IPS-18c (cell line): Measurements from ENCODE around the gene TLCD3B.
"Not testable (repeated sequence)": the region's sequence is repeated elsewhere in the genome, so short reads cannot be mapped to it uniquely, and the experiment has no call there.

ENCODE experiments used
- H3K4me3 ChIP-seq: 2 replicates; pipeline ENCODE4 v1.7.0; 2013; ENCODE audit warnings: low read depth, mild to moderate bottlenecking, low read length, moderate library complexity; ENCODE audit not compliant: insufficient read depth
- H3K9me3 ChIP-seq: one replicate; pipeline ENCODE4 v1.6.1; 2013; ENCODE audit warnings: mild to moderate bottlenecking, low read length, moderate library complexity; ENCODE audit not compliant: control insufficient read depth, insufficient read depth

The TLCD3B gene

DNA sequence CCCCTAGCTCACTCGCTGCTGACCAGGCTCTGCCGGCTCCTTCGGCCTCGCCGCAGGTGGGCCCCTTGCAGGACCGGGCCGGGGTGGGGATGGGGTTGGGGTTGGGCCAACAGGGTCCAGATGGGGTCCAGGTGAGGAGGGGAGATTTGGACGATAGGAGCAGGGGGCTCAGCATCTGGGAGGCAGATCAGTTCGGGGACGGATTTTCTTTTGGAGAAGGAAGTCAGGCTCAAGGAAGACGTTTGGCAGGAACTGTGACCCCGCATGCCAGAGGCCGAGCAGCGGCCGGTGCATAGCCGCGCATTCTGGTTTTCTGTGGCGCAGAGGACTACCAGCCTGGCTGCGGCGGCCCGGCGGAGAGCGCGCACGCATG, 33.6 kb upstream of the TLCD3B start:
- Histone ChIP-seq H3K4me3 (peak overlapping the region; percentile 95), H3K9me3 (peaks cover 2% of the 10 kb centered on the region)

DNA sequence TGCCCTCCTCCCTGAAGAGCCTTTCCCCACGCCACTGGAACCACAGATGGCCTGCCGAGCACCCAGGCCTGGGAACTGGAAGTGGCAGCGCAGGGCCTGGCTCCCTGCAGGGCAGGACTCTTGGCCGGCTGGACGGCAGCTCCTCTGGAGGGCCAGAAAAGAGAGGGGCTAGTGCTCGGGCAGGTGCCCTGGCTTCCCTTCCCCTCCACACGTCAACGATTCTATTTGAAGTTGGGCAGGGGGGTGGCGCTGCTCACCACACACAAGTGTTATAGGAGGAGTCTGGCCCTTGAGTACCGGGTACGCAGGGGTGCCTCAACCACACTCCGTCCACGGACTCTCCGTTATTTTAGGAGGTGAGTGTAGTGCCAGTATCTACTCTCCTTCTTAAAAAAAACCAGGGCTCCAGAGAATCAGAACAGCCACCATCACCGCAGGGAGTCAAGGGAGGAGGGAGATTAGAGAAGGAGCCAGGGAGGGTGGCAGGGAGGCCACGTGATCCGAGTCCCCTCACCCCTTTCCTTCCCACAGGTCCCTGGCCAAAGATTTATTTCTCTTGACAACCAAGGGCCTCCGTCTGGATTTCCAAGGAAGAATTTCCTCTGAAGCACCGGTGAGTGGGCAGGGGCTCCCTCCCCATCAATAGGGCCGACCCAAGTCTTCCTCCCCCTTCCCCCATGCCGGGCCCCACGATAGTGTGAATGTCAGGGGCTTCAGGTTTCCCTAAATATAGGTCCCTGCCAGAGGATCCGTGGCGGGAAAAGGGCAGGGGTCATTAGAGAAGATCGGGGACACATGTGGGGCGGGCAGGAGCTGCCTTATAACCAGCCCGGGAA, 33.0 kb upstream of the TLCD3B start:
- Histone ChIP-seq H3K4me3 (peak overlapping the region; percentile 95), H3K9me3 (peaks cover 2% of the 10 kb centered on the region)

DNA sequence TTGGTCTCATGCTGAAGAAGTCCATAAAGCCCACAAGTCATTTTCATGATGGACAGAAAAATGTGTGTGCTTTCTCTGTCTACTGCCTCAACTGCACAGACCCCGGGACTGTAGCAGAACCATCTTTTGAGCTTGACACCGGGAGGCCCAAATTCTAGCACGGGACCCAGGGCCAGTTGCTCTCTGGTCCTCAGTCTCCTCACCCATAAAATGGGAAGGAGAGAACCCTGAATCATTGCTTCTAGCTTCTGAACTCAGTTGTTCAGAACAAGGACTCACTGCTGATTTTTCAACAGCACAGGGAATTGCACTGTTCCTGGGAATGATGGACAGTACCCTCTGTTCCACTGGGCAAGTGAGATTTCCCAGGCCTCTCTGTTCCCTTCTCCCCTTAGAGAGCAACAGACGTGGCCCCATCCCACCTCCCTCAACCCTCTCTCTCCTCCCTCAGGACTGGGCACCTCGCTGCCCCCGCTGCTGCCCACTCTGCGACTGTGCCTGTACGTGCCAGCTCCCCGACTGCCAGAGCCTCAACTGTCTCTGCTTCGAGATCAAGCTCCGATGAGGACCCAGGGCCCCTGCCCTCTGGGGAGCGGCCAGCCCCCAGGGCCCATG, 32.3 kb upstream of the TLCD3B start:
- Histone ChIP-seq H3K4me3 (peak overlapping the region; percentile 95), H3K9me3 (peaks cover 2% of the 10 kb centered on the region)

DNA sequence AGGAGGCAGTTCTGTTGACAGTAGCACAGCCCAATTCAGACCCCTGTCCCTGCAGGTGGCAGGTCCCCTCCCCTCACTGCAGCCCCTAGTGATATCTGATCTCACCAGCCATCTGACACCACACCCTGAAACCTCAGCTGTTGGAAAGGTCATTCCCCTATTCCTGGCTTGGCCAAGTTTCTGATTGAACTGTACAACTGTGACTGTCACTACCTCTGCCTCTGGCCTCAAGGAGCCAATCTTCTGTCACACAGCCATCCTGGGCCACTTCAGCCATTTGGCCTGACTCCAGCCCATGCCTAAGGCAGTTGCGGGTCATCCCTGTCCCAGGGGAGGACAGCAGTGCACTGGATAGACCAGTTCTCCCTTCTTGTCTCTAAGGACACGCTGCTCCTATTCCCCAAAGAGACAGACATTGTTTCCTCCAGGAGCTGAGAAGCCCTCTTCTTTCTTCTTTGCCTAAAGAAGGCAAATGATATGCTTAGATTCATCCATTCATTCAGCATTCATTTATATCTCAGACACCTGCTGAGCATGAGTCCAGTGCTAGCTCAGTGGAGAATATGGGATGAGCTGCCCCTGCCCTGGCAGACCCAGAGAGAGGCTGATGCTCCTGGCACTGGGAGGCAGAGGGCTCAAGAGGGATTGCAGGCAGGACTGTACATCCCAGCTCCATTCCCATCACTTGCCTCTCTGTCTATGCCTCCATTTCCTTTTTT, 29.9 kb upstream of the TLCD3B start:
- Histone ChIP-seq H3K4me3 (no peak overlapping the region), H3K9me3 (no peaks in the 10 kb centered on the region)

DNA sequence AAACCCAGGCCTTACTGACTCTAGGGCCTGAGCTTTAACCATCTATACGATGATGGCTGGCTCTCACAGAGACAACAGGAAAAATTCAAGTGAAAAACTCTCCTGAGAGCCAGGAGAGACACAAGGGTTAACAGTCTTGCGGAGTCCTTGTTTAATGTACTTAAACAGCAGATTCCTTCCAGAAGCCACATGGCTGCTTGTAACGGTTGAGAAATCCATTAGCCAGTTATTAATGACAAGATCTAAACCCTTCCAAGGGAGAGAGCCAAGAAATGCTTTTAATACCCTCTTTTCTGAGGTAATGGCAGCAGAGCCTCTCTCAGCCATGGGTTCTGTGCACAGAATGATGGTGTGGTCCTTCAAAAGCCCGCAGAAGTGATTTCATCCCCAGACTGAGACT, 29.3 kb upstream of the TLCD3B start:
- Histone ChIP-seq H3K4me3 (no peak overlapping the region), H3K9me3 (no peaks in the 10 kb centered on the region)

DNA sequence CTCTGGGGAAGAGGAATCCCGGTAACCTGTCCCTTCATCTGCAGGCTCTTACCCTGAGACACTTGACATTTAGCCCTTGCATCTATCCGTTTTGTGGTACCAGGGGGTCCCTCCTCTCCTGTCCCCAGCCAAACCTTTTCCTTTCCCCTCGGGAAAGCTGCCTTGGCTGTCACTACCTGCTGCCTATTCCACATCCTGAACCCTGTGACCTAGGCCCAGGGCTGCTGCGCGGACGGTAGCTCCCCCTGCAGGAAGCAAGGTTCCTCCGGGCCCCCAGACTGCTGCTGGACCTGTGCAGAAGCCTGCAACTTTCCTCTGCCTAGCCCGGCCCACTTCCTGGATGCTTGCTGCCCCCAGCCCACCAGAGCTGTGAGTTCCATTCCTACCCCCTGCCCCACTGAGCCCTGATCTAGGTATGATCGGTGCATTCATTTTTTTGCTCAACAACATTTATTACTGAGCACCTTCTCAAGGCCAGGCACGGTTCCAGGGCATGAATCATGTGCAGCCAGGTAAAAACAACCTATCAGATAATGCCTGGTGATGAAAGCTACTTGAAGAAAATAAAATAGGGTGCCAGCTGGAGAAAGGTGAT, 24.0 kb upstream of the TLCD3B start:
- no peak overlapping the region for H3K4me3 ChIP-seq
- no peaks in the 10 kb centered on the region for H3K9me3 ChIP-seq

DNA sequence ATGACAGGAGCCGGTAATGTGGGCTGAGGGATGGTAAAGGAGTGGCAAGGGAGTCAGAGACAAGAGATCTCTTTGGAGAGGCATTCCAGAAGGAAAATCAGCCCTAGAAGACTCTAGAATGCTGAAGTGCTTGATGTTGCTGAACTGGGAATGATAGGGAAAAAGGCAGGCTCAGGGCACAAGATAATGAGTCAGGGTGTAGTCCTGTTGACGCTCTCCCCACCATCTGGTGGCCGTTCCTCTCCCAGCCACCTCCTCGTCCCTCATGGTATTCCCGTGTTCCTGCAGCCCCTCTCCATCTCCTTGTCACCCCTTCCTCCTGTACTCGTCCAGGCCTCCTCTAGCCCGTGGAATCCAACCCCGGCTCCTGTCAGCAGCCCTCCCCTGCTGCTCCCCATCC, 23.4 kb upstream of the TLCD3B start:
- Histone ChIP-seq H3K9me3 (no peaks in the 10 kb centered on the region), H3K4me3 (no peak overlapping the region)

DNA sequence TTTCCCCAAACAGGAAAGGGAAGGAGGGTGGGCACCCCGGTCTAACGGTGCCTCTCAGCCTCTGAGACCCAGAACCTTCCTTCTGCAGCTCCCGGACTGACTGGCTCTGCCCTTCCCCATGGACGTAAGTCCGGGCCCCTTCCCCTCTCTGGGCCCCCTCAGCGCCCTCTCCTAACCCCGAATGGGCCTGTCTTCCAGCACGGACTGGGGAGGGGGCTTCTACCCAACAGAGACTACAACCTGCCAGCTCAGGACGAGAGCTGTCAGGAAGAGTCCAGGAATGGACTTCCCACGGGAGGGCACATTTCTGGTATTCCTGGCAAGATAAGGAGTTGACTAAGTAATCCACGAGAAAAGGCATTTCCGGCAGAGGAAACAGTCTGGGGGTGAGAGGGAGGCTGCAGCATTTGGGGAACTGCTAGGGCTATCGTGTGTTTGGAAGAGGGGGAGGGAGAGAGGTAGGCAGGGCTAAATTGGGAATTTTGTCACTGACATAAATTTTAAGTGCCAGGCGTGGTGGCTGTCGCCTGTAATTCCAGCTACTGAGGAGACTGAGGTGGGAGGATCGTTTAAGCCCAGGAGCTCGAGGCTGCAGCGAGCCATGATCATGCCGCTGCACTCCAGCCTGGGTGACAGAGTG, 22.4 kb upstream of the TLCD3B start:
- peak overlapping the region; percentile 87 for H3K4me3 ChIP-seq
- no peaks in the 10 kb centered on the region for H3K9me3 ChIP-seq

DNA sequence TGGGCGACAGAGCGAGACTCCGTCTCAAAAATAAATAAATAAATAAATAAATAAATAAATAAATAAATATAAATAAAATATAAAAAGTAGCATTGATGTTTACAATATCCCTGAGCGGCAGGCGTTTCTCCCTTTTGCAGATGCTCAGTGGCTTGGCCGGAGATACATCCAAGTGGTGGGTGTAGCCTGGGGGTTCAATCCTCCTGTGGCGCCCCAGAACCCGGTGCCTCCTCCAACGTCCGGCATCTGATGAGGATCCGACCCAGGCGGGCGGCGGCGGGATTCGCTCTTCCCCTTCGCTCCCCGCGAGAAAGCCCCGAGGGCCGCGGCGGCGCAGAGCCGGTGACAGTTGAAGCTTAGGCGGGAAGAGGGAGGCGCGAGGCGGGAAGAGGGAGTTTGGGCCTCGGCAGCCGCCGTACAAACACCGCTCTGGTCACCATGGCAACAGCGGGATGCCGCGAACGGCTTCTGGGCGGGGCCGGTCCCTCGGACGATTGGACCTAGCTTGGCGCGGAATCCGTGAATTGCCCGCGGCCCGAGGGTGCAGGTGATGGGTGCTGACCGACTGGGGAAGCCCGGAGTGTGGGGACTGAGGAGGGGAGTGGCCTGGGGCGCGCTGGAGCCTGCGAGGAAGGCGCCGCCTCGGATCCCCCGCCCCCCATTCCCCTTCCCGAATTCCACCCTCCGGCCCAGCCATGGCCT, 21.8 kb upstream of the TLCD3B start:
- Histone ChIP-seq H3K4me3 (peak overlapping the region; percentile 87), H3K9me3 (no peaks in the 10 kb centered on the region)

DNA sequence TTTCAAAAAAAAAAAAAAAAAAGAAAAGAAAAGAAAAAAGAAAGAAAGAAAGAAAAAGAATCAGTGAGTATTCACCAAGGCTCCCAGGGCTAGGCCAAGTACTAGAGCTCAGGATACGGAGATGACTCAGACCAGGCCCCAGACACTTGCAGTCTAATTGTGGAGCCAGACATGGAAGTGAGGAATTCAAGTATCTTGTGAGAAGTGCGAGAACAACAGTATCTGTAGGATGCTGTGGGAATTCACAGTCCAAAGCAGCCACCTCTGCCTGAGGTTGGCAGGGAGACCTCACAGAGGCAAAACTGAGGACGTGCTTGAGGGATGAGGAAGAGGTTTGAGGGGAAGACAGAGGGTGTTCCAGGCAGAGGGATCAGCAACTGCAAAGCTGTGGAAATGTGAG, 20.4 kb upstream of the TLCD3B start:
- Histone ChIP-seq H3K9me3 (no peaks in the 10 kb centered on the region), H3K4me3 (no peak overlapping the region)

DNA sequence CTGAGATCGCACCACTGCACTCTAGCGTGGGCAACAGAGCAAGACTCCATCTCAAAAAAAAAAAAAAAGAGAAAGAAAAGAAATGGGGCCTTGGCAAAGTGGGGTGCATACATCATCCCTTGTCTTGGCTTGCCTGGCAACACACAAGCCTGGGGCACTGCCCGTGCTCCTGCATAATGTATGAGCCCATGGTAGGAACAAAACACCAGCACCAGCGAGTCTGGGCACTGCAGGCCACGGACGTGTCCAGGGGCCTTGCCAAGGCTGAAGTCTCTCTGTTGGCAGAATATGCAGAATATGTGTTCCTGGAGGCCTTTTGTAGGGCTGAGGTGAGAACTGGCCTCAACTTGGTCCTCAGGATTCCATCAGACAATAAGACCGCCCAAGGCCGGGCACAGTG, 18.8 kb upstream of the TLCD3B start:
- no peak overlapping the region for H3K4me3 ChIP-seq
- H3K9me3 ChIP-seq: no peaks in the 10 kb centered on the region

DNA sequence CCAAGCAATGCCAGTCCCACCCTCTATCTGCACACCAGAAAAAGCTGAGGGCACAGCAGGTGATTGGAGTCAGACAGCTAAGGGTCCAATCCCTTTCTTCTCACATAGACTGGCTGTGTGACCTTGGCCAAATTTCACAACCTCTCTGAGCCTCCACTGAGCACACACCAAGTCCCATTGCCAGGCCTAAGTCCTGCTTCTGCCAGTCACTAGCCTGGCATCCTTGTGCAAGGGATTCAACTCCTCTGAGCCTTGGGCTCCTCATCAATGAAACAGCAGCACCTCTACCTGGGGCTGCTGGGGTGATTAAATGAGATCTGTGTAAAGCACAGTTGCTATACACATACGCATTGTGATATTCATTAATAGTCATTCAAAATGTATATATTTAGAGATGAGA, 15.5 kb upstream of the TLCD3B start:
- H3K4me3 ChIP-seq: peak overlapping the region; percentile 1; the same call in 1 of the 2 replicates
- H3K9me3 ChIP-seq: no peaks in the 10 kb centered on the region

DNA sequence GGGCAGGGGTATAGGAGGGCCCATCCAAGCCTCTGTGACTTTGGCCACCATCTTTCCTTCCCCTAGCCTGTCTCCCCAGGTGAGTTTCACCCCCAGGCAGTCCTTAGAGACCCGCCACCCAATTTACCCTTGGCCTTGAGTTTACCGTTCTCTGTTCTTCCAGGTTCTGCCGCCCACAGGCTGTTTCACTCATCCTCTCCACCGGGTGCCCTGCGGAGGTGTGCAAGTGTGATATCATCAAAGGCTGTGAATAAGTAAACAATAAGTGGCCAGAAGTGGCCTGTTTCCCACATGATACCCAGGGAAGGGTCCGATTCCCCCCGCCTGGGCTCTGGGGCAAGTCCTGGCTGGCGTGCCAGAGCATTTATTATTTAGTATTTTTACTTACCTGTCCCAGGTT, 15.1 kb upstream of the TLCD3B start:
- Histone ChIP-seq H3K4me3 (no peak overlapping the region), H3K9me3 (no peaks in the 10 kb centered on the region)

DNA sequence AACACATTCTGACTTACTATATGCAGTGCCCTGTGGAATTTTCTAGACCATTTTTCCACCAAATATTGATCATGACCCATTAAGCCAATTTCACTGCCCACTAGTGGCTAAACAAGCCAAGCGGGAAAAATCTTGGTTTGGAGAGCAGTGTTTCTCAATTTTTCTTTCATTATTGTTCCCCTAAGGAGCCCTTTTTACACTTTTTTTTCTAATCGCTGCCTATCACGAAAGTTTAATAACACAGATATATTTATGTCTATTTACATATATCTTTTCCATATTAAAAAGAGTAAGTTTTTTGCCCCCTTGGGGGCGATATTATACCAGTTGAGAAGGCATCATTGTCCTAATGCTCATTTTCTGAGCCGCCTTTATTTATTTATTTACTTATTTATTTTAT, 10.8 kb upstream of the TLCD3B start:
- H3K9me3 ChIP-seq: no peaks in the 10 kb centered on the region
- H3K4me3 ChIP-seq: no peak overlapping the region

DNA sequence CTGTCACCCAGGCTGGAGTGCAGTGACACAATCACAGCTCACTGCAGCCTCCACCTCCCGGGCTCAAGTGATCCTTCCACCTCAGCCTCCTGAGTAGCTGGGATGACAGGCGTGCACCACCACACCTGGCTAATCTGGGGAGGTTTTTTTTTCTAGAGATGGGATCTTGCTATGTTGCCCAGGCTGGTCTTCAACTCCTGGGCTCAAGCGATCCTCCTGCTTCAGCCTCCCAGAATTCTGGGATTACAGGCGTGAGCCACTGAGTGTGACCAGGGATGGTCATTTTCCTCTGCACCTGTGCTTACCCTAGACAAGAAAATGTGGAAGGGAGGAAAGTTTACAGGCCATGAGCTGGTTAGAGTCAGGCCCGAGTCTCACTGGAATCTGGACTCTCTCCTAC, 9.6 kb upstream of the TLCD3B start:
- H3K4me3 ChIP-seq, H3K9me3 ChIP-seq: not testable (repeated sequence)

DNA sequence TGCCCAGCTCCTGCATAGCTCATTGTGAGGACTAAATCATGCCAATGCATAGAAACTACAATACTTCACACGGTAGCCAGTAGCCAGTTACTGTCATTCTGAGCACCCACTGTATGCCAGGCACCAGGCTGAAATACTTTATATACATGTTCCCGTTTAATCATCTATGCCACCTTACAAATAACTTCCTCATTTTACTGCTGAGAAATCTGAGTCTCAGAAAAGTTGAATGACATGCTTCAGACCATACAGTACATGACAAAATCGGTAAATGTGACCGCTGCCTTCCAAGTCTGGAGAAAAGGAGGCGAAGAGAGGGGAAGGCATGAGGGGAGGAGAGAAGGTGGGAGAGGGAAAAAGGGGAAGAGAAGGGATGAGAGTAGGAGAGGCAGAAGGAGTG, 9.2 kb upstream of the TLCD3B start:
- Histone ChIP-seq H3K4me3 (no peak overlapping the region), H3K9me3 (no peaks in the 10 kb centered on the region)

DNA sequence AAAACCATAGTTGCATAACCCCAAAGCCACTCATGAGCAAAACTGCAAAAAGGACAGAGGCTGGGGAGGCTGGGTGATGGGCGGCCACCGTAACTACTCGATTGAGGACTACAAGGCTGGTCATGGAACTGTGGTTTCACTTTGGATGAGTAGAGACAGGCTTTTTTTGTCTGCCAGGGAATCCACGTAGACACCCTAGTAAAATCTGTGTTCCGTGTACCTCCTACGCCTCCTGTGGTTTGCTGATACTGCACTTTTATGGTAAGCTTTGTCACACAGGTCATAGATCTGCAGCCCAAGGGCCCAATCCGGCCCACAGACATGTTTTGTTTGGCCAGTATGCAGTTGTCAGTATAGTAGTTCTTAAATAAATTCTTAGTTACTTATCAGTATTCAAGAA, 2.2 kb upstream of the TLCD3B start:
- no peak overlapping the region for H3K4me3 ChIP-seq
- H3K9me3 ChIP-seq: no peaks in the 10 kb centered on the region
